GM12892 (cell line): ENCODE data around the gene LRRC31.

Experiments used
- POLR2A ChIP-seq: IDR thresholded peaks from 2 replicates; pipeline ENCODE4 v1.6.1; 2011; ENCODE audit warnings: low read depth, low read length, control low read depth
- POLR2AphosphoS5 ChIP-seq: IDR thresholded peaks from 2 replicates; pipeline ENCODE4 v1.6.1; 2011; ENCODE audit warnings: low read depth, low read length, control low read depth
- TAF1 ChIP-seq: IDR thresholded peaks from 2 replicates; pipeline ENCODE4 v1.6.1; 2011; ENCODE audit warnings: low read depth, mild to moderate bottlenecking, control low read depth, low read length, borderline replicate concordance

GRCh38 chr3:169822540-169822939 is 47.2 kb downstream of the LRRC31 start:
- no peak for TF ChIP-seq POLR2AphosphoS5
- TF ChIP-seq POLR2A: no peak
- no peak for TF ChIP-seq TAF1
